Adrenal gland (tissue), 19 donors: ENCODE results near the gene DDC. TPM values are rescaled to one million over a fixed set of nuclear protein-coding genes. Genes with fewer than 3 reads are reported as not detected.

Experiments used
- DNase-seq, 7 donors: peaks; one replicate each; pipeline ENCODE4 v3.0.0-alpha.2; 2019 to 2020
- H3K27ac ChIP-seq, 5 donors: fragments of 200-600 bp; sonication (generic) in 4 of 5; 1 replicate in 3 of 5; 2 replicates in 2 of 5; pipeline versions ENCODE4 v1.5.1 to v1.8.0; 2016 to 2020; ENCODE audit warnings: mild to moderate bottlenecking in 1 of 5
- H3K27me3 ChIP-seq: fragments of 200-600 bp; 2 replicates; pipeline ENCODE4 v1.8.0; 2021
- H3K36me3 ChIP-seq, 2 donors: fragments of 200-600 bp; replicated peaks in 1 of 2; 1 replicate in 1 of 2; 2 replicates in 1 of 2; pipeline versions ENCODE4 v1.5.1 to v1.8.0; 2018 to 2022
- H3K4me1 ChIP-seq, 2 donors: fragments of 200-600 bp; replicated peaks in 1 of 2; 1 replicate in 1 of 2; 2 replicates in 1 of 2; pipeline versions ENCODE4 v1.5.1 to v1.8.0; 2018 to 2021
- H3K4me3 ChIP-seq, 4 donors: fragments of 200-600 bp; sonication (generic) in 3 of 4; one replicate each; pipeline ENCODE4 v1.5.1; 2016 to 2018
- H3K9me3 ChIP-seq, 3 donors: fragments of 200-600 bp; sonication (generic) in 1 of 3; replicated peaks in 1 of 3; 1 replicate in 2 of 3; 2 replicates in 1 of 3; pipeline versions ENCODE4 v1.5.1 to v1.8.0; 2016 to 2021
- POLR2A ChIP-seq, 2 donors: fragments of 450-650 bp; IDR thresholded peaks; one replicate each; pipeline ENCODE4 v1.6.1; 2017; ENCODE audit warnings: antibody characterized with exemption in 2 of 2, mild to moderate bottlenecking in 2 of 2, moderate library complexity in 1 of 2
- WGBS, 4 donors: extraction: QIAGEN DNeasy Blood & Tissue Kit in 2 of 4; methylation state at CpG; one replicate each; pipeline versions ENCODE4 v1.1.5 to v1.1.7; 2013 to 2017; 5-methylcytosine and 5-hydroxymethylcytosine counted together
- intact Hi-C, 2 donors: fragments of 100-400 bp; cut with DNase I; formaldehyde crosslinking; loops; one replicate each; pipeline versions ENCODE4 v1.14.1 to v1.15.0; 2022 to 2023
- long read RNA-seq, 10 donors: library from polyadenylated mRNA in 3 of 10; unstranded in 2 of 10; stranded (forward) in 1 of 10; transcript quantifications; one replicate each; pipeline ENCODE4 v2.0.0 and lab custom pipeline, GENCODE V29; 2021 to 2026
- polyA plus RNA-seq, 3 donors: library from polyadenylated mRNA; stranded (reverse); fragments of 200-250 nt in 2 of 3; fragments of 350-450 nt in 1 of 3; fragmentation: Illumina TruSeq in 1 of 3; extraction: RNeasy Lipid Tissue Mini Kit (QIAGEN cat#74804) in 1 of 3; gene quantifications; one replicate each; pipeline ENCODE4 v1.2.3, GENCODE V29; 2013 to 2014
- total RNA-seq, 9 donors: library from RNA; depleted of rRNA in 4 of 9; stranded (reverse); fragments of >200 nt in 4 of 9; fragments of 120-200 nt in 1 of 9; fragmentation: NEBNext Ultra II Directional in 1 of 9; extraction: Animal tissue kit (Norgen Biotek cat#: 25700) in 1 of 9; gene quantifications; one replicate each; pipeline versions ENCODE4 v1.1.0 to v1.2.4, GENCODE V29; 2013 to 2023
- TF ChIP-seq, protein P1 (sequence below), 6 experiments: fragments of 450-650 bp in 4 of 6; fragments of 200-600 bp in 2 of 6; sonication (generic) in 1 of 6; IDR thresholded peaks; 1 replicate in 5 of 6; 2 replicates in 1 of 6; pipeline versions ENCODE4 v1.5.1 to v1.8.0; 2016 to 2021; ENCODE audit warnings: antibody characterized with exemption in 6 of 6, mild to moderate bottlenecking in 2 of 6, moderate library complexity in 1 of 6
- donor health status: healthy with polysubstance abuse.
- donor health status: Bipolar disorder and iron deficiency.
- donor health status: DM: yes; HTN: yes; CAD: no.
- donor health status: DM: no; HTN: no; CAD: no.
- donor health status: DM: no; HTN: no; CAD: no.
- donor health status: DM: yes; HTN: yes; CAD: no.

The DDC gene, protein sequence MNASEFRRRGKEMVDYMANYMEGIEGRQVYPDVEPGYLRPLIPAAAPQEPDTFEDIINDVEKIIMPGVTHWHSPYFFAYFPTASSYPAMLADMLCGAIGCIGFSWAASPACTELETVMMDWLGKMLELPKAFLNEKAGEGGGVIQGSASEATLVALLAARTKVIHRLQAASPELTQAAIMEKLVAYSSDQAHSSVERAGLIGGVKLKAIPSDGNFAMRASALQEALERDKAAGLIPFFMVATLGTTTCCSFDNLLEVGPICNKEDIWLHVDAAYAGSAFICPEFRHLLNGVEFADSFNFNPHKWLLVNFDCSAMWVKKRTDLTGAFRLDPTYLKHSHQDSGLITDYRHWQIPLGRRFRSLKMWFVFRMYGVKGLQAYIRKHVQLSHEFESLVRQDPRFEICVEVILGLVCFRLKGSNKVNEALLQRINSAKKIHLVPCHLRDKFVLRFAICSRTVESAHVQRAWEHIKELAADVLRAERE
- total RNA-seq: 10 to 100 TPM in 5 of 9 donors, 1 to 10 TPM in 2, under 1 TPM in 2; 0.58 to 52.7 (median 13.3) TPM
- polyA plus RNA-seq: 10 to 100 TPM; 10.4 to 27.5 (median 23.5) TPM
- long read RNA-seq, donor 1: 0 reads
- long read RNA-seq, donor 2: 0 reads
- long read RNA-seq, donor 3, partial matches to known transcripts: 0 of 1 reads
- long read RNA-seq, donor 3, other reads (novel, unspliced or antisense): 0 of 1 reads
- long read RNA-seq, donor 4: 0 reads
- long read RNA-seq, donor 5, partial matches to known transcripts: 0 of 2 reads
- long read RNA-seq, donor 5, other reads (novel, unspliced or antisense): 0 of 2 reads
- long read RNA-seq, donor 6, transcript DDC-214 (14 exons, 1,839 nt): major isoform, 7 of 19 reads
- long read RNA-seq, donor 6, partial matches to known transcripts: 5 of 19 reads
- long read RNA-seq, donor 6, other reads (novel, unspliced or antisense): 4 of 19 reads
- long read RNA-seq, donor 7: 0 reads
- long read RNA-seq, donor 8, partial matches to known transcripts: 0 of 3 reads
- long read RNA-seq, donor 8, other reads (novel, unspliced or antisense): 0 of 3 reads
- long read RNA-seq, donor 9: 0 reads
- long read RNA-seq, donor 10, partial matches to known transcripts: 7 of 7 reads
- long read RNA-seq, donor 10, other reads (novel, unspliced or antisense): 0 of 7 reads

DNA sequence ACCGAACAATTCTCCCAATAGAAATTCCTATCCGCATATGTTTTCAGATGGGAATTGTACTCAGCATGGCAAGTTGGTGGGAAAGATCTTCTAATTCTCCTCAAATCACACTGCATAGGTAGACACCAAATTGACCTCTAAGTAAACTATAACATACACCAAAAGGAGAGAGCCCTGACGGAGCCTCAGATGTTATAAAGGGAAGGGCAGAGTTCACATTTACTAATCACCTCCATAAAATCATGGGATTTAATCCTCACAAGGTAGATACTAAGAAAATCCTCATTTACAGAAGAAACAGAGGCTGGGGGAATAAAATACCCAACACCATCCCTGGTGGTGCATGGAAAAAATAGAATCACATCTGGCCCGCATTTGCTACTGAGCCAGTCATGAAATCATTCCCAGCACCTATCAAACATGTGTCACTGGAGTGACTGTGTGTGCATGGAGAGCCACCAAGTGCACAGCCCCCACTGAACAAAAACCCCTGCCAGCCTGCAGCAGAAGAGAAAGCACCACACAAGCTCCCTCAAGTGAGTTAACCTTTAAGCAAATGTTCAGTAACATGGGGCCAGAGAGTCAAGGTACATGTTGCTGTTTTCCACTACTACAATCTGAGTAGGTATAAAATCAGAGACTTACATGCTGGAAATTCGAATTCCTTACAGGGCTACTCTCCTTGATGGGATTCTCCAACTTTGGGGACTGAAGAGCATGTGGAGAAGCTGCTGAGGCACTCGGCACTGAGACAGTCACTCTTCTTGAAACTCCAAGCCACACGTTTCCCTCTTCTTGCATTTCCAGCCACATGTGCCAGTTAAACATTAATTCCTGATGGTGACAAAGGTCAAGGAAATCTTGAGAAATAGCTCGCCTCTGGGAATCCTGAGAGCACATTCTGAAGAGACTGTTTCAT lies at the start of gene DDC:
DDC (minus strand) TSS at position 766 of the 919 bp plus-strand sequence. CDS start 21,320 bp downstream, outside the sequence.
- 64 to 74% (median 70%) methylated on average over 8 of the region's 8 CpGs for WGBS, 4 donors
- no peaks in the 10 kb centered on the region for H3K36me3 ChIP-seq

DNA sequence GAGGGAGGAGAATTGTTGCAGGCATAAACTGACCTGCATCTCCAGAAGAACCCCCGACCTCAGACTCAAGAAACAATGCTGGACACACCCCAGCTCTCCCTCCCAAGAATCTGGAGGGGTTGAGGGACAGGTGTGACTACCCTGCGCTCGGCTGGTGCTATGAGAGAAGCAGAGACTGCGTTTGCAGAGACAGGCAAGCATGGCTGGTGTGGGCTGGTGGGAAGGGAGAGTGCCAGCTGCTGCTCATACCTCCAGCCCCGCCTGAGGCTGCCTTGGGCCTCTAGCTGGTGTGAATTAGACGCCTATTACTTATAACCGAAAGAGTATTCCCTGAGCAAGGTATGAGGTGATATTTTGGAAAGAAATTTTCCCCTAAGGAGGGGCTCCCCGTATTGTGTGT lies 48.3 kb upstream of the DDC start:
- DNase-seq: no peak
- no peak overlapping the region for H3K4me3 ChIP-seq
- H3K36me3 ChIP-seq: peaks cover 0 to 50% of the 10 kb centered on the region in 2 donors
- WGBS, 4 donors: 85 to 94% (median 93%) methylated on average over 6 to 8 of the region's 8 CpGs
- TF ChIP-seq, protein P1, sequence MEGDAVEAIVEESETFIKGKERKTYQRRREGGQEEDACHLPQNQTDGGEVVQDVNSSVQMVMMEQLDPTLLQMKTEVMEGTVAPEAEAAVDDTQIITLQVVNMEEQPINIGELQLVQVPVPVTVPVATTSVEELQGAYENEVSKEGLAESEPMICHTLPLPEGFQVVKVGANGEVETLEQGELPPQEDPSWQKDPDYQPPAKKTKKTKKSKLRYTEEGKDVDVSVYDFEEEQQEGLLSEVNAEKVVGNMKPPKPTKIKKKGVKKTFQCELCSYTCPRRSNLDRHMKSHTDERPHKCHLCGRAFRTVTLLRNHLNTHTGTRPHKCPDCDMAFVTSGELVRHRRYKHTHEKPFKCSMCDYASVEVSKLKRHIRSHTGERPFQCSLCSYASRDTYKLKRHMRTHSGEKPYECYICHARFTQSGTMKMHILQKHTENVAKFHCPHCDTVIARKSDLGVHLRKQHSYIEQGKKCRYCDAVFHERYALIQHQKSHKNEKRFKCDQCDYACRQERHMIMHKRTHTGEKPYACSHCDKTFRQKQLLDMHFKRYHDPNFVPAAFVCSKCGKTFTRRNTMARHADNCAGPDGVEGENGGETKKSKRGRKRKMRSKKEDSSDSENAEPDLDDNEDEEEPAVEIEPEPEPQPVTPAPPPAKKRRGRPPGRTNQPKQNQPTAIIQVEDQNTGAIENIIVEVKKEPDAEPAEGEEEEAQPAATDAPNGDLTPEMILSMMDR (IDR thresholded peaks at IDR 0.05): no peak
- no peak for TF ChIP-seq POLR2A (IDR thresholded peaks at IDR 0.05)
- intact Hi-C loops: no loop called here
- H3K4me1 ChIP-seq: no peaks in the 10 kb centered on the region
- H3K27ac ChIP-seq: no peak overlapping the region
- H3K9me3 ChIP-seq: no peaks in the 10 kb centered on the region
- H3K27me3 ChIP-seq: no peaks in the 10 kb centered on the region

More for the DNA sequence above, at the start of gene DDC:
- H3K4me3 ChIP-seq: no peak within 1 kb of the TSS
- H3K27ac ChIP-seq: no peak within 1 kb of the TSS
- intact Hi-C loops: no loop called here
- no peaks in the 10 kb centered on the region for H3K9me3 ChIP-seq
- TF ChIP-seq POLR2A (IDR thresholded peaks at IDR 0.05): no peak
- TF ChIP-seq, protein P1 (IDR thresholded peaks at IDR 0.05): no peak
- peaks cover 0 to 7% of the 10 kb centered on the region in 2 donors for H3K4me1 ChIP-seq
- DNase-seq: no peak
- no peaks in the 10 kb centered on the region for H3K27me3 ChIP-seq

DNA sequence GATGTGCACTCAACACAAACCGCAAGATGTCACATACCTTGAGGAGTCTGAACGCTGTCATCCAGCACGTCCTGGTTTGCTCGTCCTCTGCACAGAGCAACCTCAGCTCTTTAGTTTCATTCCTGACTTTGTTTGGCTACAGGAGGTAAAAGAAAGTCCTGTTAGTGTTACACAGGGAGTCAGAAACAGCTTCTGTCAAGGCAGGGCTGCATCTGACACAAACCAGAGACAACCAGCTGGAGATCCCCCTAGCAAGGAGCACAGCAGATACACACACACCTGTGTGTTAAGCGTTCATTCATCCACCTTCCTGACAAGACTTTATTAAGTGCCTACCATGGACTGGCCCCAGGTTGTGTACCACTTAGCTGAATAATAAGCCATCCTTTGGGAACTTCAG lies 47.5 kb upstream of the DDC start:
- intact Hi-C loops: no loop called here
- peaks cover 0 to 48% of the 10 kb centered on the region in 2 donors for H3K36me3 ChIP-seq
- WGBS, 4 donors: 80 to 96% (median 93%) methylated on average over 5 of the region's 5 CpGs

More for the DNA sequence above, 47.5 kb upstream of the DDC start:
- H3K4me3 ChIP-seq: no peak overlapping the region
- TF ChIP-seq, protein P1 (IDR thresholded peaks at IDR 0.05): no peak
- no peak for TF ChIP-seq POLR2A (IDR thresholded peaks at IDR 0.05)
- H3K4me1 ChIP-seq: no peaks in the 10 kb centered on the region
- H3K27me3 ChIP-seq: no peaks in the 10 kb centered on the region
- no peak for DNase-seq
- H3K27ac ChIP-seq: no peak overlapping the region
- no peaks in the 10 kb centered on the region for H3K9me3 ChIP-seq
